Mesenteric fat pad (tissue), 1 donor: Measurements from ENCODE around the gene GNG5. TPM values are rescaled to one million over a fixed set of nuclear protein-coding genes. Genes with fewer than 3 reads are reported as not detected.
"Not testable (repeated sequence)": the region's sequence is repeated elsewhere in the genome, so short reads cannot be mapped to it uniquely, and the experiment has no call there.

Source experiments
- DNase-seq: peaks from one replicate; pipeline ENCODE4 v3.0.0-alpha.2; 2020; ENCODE audit warnings: low spot score
- total RNA-seq: library from RNA; stranded (reverse); fragmentation: NEBNext Ultra II Directional; extraction: Animal tissue kit (Norgen Biotek cat#: 25700); gene quantifications from one replicate; pipeline ENCODE4 v1.2.1, GENCODE V29; 2021
- donor health status: DM: yes; HTN: yes; CAD: no.

GNG5 gene
- total RNA-seq, 1 donor from 2014 or later = 84.8 TPM

DNA sequence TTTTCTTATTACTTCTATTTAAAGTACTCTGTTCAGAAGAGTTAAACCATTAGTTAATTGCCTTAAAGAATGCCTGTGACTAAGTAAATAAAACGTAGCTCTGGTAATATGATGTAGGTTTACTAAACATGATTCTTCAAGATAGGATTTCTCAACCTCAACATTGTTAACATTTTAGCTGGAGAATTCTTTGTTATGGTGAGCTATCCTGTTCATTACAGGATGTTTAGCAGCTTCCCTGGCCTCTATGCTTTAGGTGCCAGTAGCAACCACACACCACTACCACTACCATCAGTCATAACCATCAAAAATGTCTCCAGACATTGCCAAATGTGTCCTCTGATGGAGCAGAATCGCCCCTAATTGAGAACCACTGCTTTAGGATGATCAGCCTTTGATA lies 16.6 kb downstream of the GNG5 start:
- no peak for DNase-seq

GRCh38 chr1:84488107-84488506 lies 18.3 kb downstream of the GNG5 start:
- no peak for DNase-seq

- no peak for DNase-seq
Measured at GRCh38 chr1:84481317-84481716, 25.1 kb downstream of the GNG5 start.

DNA sequence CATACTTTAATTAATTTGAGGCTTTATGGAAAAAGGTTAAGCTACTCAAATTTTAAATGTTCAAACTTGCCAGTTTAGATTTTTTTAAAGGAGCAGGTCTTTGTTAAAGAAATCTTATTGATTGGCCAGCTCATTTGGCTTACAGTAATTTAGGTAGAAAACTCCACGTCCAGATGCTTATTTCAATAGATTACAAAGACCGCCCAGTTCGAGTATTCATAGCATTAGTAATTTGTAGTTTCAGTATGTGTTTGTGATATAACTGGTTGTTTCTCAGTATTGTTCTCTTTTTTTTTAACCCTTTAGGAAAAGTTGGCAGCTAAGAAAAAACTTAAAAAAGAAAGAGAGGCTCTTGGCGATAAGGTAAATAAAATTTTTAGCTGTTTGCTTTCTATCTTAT lies 25.7 kb downstream of the GNG5 start:
- no peak for DNase-seq

DNA sequence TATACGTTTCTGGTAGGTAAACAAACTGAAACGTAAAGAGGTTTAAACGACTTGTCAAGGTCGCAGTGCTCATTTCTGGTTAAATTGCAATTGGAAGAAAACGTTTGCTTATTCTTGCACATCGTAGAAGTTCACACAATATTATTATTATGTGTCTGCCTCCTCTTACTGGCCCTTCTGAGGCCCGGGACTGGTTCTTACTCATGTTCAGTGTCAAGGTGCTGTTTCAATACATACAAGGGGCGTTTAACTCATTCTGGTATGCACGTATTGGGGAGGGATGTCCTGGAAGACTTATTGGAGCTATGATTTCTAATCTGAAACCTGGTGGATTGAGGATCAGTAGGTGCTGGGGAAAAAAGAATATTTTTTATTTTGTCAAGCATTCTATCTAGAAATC lies 26.4 kb downstream of the GNG5 start:
- no peak for DNase-seq

- DNase-seq = no peak
Measured at GRCh38 chr1:84478876-84479868, 27.2 kb downstream of the GNG5 start, which contains the start of gene RPF1. Gene RPF1, plus strand, starts transcription at chr1:84479266. Its CDS starts 16 bp downstream, at chr1:84479282.

DNA sequence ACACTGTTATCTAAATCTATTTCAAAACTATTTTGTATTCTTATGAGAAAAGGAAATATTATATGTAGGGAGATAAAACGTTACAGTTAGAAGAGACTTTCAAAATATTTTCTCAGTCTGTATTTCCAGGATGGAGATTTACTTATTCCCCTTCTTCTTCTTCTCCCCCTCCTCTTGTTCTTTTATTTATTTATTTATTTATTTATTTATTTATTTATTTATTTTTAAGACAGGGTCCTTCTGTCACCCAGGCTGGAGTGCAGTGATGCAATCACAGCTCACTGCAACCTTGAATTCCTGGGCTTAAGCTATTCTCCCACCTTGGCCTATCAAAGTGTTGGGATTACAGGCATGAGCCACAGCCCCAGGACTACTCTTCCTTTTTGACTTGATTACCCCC lies 30.2 kb downstream of the GNG5 start:
- DNase-seq = no peak

DNA sequence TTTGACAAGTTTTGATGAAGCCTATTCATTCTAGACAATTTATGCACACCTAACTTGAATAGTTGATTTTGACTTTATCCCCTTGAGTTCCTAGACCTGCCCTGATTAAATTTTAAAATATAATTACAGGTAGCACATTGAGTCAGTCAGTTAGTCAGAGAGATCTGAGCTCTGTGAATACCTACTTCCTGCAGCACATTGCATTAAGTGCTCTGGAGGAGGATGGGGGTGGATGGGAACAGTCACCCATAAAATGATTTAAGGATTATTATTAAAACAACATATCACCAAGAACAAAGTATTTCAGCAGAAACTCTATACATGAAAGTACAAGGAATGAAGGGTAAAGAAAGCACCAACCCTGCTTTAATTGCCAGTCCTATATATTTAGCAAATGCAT lies 39.1 kb downstream of the GNG5 start:
- DNase-seq = no peak

GRCh38 chr1:84462118-84462517 lies 44.3 kb downstream of the GNG5 start:
- no peak for DNase-seq

GRCh38 chr1:84452436-84452835 lies 53.9 kb downstream of the GNG5 start:
- DNase-seq = no peak

GRCh38 chr1:84450910-84451309 lies 55.5 kb downstream of the GNG5 start:
- no peak for DNase-seq

DNA sequence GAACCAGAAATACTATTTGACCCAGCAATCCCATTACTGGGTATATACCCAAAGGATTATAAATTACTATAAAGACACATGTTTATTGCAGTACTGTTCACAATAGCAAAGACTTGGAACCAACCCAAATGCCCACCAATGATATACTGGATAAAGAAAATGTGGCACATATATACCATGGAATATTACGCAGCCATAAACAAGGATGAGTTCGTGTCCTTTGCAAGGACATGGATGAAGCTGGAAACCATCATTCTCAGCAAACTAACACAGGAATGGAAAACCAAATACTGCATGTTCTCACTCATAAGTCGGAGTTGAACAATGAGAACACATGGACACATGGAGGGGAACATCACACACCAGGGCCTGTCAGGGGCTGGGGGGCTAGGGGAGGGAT lies 57.7 kb downstream of the GNG5 start:
- DNase-seq = not testable (repeated sequence)

Other genes with a start within 250 kb of the GNG5 start
- gene SAMD13, start 204.9 kb downstream of the GNG5 start, total RNA-seq = 0.61 TPM
- gene DNASE2B, start 108.1 kb downstream of the GNG5 start, total RNA-seq = 0.39 TPM
- 22.4 TPM for gene RPF1, start 27.3 kb downstream of the GNG5 start, total RNA-seq
- gene SPATA1, start 195 bp downstream of the GNG5 start, total RNA-seq = 0.71 TPM
- 16.8 TPM for gene CTBS, start 67.9 kb upstream of the GNG5 start, total RNA-seq
- 1.8 TPM for gene SSX2IP, start 183.9 kb upstream of the GNG5 start, total RNA-seq